SH-SY5Y (cell line): Measurements from ENCODE around the gene PATJ.

Source experiments
- GATA2 ChIP-seq: IDR thresholded peaks from 2 replicates; pipeline ENCODE4 v1.6.1; 2011; ENCODE audit warnings: mild to moderate bottlenecking, low read depth, low read length
- GATA3 ChIP-seq: IDR thresholded peaks from 2 replicates; pipeline ENCODE4 v1.6.1; 2011; ENCODE audit warnings: low read depth, mild to moderate bottlenecking, low read length, moderate library complexity

GRCh38 chr1:62210960-62211359 is 468.7 kb downstream of the PATJ start:
- TF ChIP-seq GATA2 = no peak
- no peak for TF ChIP-seq GATA3
